GM18870 (cell line): Measurements from ENCODE around the gene CRYBA4.

Source experiments
- ATAC-seq: cut with Tn5 transposase; IDR thresholded peaks from one replicate; pipeline ENCODE4 v1.9.1; 2021; ENCODE audit warnings: moderate library complexity; ENCODE audit not compliant: unreplicated experiment

Gene CRYBA4

GRCh38 chr22:26621663-26622062 is at the start of gene CRYBA4:
CRYBA4 (plus strand) TSS chr22:26621963; CDS start chr22:26622597, 634 bp downstream.
- no peak for ATAC-seq

DNA sequence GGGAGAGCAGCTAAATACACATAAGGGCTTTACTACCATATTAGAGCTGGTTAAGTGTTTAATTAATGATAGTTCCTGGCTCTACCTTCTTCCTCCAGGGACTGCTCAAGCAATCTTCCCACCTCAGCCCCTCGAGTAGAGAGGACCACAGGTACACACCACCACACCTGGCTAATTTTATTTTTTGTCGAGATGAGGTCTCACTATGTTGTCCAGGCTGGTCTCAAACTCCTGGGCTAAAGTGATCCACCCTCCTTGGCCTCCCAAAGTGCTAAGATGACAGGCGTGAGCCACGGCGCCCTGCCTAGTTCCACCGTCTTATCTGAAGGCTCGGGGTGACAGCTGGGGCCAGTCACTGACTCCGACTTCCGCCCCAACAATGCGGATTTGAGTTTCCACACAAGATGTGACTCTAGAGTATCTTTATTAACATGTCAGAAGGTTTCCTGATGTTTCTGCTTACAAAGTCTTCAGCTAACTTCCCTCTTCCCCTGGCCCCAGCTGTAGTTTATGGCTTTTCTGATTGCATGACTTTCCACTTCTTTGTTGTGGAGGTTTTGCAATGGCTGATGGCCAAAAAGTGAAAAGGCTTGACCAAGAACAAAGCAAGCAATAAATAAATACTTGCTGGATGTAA is 48.6 kb upstream of the CRYBA4 start:
- no peak for ATAC-seq

DNA sequence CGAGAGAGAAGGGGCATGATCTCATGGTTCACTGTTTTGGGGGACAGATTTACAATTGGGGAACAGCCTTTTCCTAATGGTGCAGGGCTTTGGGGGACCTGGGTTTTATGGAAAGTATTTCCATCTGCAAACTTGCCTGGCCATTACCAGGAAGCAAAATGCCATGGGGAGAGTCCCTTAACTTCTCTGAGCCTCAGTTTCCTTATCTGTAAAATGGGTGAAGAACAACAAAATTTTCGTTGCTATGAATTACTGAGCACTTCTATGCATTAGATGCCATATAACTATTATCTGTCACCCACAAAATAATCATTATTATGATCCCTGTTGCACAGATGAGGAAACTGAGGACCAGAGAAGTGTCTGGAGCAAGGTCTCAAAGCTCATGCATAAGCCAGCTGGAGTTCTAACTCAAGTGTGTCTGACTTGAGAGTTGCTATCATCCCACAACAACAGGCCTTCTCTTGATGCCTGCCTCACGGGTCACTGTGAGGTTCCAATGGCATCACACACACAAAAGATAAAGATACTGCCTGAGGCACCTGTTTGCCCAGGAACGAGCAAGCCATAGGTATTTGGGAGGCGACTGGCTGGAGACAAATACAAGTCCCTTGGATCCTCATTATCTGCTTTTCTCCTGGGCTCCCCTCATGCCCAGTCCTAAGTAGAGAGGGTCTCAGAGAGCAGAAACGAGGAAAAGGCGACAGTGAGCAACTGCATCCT is 47.6 kb upstream of the CRYBA4 start:
- ATAC-seq: no peak

- ATAC-seq: no peak
Measured at GRCh38 chr22:26576026-26576680, 45.6 kb upstream of the CRYBA4 start.

DNA sequence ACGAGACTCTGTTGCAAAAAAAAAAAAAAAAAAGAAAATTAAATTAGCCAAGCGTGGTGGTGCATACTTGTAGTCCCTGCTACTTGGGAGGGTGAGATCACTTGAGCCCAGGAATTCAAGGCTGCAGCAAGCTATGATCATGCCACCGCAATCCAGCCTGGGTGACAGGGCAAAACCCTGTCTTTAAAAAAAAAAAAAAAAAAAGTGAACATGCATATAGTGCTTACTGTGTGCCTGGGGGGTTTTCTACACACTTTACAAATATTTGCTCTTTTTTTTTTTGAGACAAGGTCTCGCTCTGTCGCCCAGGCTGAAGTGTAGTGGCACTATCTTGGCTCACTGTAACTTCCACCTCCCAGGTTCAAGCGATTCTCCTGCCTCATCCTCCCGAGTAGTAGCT is 44.7 kb upstream of the CRYBA4 start:
- ATAC-seq: no peak

DNA sequence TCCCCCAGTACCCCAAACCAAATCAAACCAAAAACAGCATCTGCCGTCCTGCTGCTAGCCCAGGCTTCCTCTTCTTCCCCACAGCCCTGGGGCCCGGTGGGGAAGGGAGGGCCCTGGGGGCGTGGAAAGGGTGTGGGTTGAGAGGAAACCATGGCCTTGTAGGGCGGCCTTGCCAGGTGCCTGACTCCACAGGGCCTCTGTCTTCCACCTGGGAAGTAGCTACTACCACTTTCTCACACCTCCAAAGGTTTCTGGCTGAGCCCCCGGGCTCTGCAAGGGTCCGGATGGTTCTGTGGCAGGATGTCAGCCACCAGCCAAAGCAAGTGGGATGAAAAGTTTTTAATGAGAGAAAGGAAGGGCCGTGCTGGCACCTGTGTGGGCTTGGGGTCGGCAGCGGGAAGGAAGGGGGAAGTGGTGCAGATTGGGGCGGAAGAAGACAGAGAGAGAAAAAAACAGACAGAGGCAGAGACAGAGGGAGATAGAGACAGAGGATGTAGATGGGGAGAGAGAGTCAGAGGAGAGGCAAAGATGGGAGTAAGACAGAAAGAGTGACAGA is 42.4 kb upstream of the CRYBA4 start:
- ATAC-seq: no peak

- no peak for ATAC-seq
Measured at GRCh38 chr22:26580240-26580962, 41.4 kb upstream of the CRYBA4 start.

GRCh38 chr22:26581026-26581425 is 40.7 kb upstream of the CRYBA4 start:
- ATAC-seq: no peak

DNA sequence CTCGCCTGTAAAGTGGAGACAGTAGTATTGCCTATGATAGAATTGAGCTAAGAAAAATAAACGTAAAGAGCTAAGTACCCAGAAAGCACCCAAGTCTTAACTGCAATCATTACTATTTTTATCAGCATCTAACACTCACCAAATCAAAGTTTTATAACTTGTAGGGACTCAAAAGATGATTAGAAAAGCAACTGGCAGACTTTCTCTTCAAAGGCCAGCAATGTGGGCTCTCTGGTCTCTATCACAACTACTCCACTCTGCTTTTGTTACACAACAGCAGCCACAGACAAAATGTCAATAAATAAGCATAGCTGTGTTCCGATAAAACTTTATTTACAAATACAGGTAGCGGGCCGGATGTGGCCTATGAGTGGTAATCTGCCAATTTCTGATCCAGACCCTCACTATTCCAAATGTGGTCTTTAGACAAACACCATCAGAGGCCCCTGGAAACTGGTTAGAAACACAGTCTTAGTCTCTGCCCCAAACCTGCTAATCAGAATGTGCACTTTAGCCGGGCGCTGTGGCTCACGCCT is 40.1 kb upstream of the CRYBA4 start:
- ATAC-seq: no peak

- ATAC-seq: no peak
Measured at GRCh38 chr22:26584010-26584409, 37.8 kb upstream of the CRYBA4 start.

GRCh38 chr22:26585104-26585790 is 36.5 kb upstream of the CRYBA4 start:
- no peak for ATAC-seq

DNA sequence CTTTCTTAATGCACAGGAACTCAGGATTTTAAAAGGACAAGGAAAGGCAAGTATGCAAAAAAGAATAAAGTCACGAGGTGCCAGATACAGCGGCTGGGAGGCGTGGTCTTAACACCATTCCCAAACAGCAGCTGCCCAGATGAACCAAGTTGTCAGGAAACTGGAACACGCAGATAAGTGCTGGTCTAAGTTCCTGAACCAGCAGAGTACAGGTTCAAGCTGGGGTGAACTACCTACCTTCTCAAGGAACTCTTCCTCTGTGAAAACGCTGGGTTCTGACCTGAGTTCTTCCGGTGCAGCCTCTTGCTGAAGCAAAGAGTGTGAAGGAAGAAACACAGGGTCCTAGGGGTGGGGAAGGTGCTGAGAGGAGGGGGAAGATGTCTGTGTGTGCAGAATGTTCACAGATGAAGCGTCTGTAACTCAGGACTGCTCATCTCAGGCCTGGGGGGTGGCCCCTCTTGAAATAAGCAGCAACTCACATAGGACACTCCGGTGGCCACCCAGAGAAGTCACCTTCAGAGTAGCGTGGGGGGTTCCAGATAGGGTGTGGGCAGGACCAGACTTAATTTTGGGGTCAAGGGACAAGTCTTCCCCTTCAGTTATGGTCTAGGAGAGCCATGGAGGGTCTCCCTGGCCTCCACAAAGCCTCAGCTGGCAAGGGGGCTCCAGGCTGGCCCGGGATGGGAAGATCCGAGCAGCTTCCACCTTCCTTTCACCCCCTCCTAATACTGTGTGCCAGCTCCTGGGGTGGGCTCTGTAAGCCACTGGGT is 35.0 kb upstream of the CRYBA4 start:
- no peak for ATAC-seq

- no peak for ATAC-seq
Measured at GRCh38 chr22:26587991-26588613, 33.7 kb upstream of the CRYBA4 start.

GRCh38 chr22:26588729-26589366 is 32.9 kb upstream of the CRYBA4 start:
- no peak for ATAC-seq

DNA sequence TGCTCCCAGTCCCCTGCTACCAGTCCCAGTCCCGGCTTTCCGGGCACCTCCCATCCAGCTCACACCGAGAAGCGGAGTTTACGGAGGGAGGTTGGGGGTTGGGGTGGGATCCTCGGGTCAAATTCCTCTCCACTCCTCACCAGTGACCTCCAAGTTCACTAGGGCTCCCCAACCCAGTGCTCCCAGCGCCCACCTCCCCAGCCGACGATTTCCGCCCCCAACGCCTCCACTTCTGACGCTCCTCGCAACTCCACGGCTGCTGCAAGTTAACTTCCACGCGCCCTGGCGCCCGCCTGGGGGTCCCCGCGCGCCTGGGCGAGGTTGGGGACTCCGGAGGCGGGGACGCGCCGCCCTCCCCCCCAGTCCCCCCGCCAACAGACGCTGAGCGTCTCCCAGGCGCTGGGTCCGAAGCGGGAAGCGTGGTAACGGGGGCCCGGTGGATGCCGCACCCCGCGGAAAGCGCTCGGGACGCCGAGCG is 32.4 kb upstream of the CRYBA4 start:
- no peak for ATAC-seq

DNA sequence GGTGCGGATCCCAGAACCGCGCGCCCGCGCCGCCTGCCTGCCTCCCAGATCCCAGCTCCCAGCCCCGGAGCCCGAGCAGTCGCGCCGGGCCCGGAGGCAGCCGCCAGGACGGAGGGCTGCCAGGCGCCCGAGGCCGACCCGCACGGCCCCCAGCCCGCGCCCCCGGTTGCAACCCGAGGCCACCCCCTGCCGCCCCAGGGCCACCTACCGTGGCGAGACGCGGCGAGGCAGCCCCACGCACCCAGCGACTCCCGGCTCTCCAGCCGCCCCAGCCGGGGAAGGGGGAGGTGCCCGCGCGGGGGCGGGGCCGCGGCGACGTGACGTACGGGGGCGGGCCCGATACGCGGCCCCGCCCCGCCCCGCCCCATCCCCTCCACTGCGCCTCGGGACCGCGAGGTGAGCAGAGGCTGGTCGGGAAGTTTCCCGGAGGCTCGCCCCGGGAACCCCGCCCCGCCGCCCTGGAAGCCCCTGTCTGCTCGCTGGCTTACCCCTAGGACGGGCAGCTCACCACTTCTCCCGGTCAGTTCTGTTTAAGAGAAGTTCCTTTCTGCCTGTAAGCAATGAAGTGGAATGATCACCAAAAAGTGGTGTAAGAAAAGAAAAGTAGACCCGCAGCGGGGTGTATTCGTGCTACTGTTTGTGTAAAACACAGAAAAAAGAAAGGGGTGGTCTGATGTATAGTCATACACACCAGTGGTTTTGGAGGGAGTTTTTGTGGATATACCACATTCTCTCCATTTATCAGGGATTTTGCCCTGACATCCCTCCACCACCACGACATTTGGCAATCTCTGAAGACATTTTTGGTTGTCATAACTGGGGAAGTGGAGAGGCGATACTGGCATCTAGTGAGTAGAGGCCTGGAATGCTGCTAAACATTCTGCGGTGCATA is 31.7 kb upstream of the CRYBA4 start, which contains the start of gene TPST2:
Gene TPST2 (minus strand): TSS at position 288 of the 892 bp plus-strand sequence. CDS start 48,502 bp downstream, outside the sequence.
- no peak for ATAC-seq

- peak; percentile 49 for ATAC-seq
Measured at GRCh38 chr22:26592421-26592891, 29.3 kb upstream of the CRYBA4 start.
